ENCODE data around the gene LARP1.

The LARP1 gene

DNA sequence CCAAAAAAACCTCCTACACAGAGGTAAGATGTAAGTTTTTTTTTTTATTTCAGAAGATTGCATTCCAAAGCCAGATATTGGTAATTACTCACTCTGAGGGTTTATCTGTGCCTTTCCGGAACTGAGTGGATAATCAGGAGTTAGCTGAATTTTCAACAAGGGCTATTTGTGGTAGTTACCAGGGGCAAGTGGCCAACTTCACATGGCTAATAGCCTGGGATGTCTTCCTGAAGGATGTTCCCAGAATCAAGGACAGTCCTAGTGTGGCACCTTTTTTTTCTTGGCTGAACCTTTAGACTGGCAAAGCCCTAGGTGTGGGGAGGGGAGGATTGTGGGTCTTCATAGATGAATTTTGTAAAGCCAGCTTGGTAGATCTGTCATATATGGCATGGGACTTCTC lies 7.1 kb downstream of the LARP1 start:
- no peak for DNase-seq (ENCODE audit: low spot score)

- no peak for DNase-seq (ENCODE audit: low spot score)
Observed at GRCh38 chr5:154762700-154763099, 7.5 kb downstream of the LARP1 start.

DNA sequence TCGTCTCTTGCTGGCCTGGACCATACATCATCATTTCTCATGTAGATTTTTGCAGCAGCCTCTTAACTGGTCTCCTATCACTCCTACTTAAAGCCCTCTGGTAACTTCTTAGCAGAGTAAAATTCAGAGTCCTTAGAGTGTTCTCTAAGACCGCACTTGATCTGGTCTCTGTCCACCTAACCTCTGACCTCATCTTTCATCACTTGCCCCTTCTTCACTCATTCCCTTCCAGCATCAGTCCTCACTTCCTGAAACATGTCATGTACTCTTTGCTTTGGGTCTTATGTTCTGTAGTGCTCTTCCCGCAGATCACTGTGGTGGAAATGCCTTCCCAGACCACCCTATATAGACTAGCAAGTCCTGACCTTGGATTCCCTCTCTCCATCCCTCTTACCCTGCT lies 9.8 kb downstream of the LARP1 start:
- DNase-seq (ENCODE audit: low spot score) = no peak

DNA sequence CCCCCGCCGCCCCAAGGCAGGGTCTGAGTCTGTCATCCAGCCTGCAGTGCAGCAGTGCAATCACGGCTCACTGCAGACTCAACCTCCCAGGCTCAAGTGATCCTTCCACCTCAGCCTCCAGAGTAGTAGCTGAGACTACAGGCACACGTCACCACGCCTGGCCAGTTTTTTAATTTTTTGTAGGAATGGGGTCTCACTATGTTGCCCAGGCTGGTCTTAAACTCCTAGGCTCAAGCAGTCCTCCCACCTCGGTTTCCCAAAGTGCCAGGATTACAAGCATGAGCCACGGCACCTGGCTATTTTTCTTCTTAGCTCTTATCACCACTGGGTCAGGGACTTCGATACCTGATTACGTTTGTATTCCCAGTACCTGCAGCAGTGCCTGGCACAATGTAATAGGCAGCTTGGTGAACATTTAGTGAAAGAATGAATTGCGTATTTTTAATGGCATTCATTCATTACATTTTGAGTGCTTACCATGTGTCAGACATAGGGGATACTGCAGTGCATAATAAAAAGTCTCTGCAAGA lies 10.3 kb downstream of the LARP1 start:
- DNase-seq (ENCODE audit: low spot score) = no peak

DNA sequence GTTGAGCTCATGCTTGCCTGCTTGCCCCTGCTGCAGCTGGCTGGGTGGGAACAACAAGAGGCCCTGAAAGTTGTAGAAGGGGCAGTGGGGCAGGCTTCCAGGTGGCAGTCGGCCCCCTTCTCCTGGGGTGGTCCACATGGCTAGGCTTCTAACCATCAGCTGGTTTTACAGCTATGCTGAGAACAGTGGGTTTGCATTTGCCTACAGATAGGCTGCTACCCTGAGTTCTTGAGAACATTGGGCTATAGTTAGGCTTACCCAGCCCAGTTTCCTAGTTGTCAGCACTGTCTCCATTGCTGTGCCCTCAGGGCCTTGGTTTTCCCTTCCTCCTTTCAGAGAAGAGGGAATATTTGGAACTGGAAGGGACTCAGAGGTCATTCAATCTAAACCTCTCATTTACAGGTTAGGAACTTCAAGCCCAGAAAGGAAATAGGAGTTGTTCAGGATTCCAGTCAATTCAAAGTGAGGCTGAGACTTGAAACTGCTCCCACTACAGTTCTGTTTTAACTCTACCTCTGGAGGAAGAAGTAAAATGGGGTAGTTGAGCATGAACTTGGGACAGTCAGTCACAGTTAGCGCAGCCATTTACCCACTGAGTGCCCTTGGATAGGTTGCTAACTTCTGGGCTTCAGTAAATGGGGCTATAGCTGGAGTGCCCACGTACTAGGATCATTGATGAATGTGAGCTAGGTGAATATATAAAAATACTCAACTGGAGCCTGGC lies 11.5 kb downstream of the LARP1 start:
- DNase-seq (ENCODE audit: low spot score) = no peak

GRCh38 chr5:154767576-154767975 lies 12.4 kb downstream of the LARP1 start:
- DNase-seq (ENCODE audit: low spot score) = no peak

DNA sequence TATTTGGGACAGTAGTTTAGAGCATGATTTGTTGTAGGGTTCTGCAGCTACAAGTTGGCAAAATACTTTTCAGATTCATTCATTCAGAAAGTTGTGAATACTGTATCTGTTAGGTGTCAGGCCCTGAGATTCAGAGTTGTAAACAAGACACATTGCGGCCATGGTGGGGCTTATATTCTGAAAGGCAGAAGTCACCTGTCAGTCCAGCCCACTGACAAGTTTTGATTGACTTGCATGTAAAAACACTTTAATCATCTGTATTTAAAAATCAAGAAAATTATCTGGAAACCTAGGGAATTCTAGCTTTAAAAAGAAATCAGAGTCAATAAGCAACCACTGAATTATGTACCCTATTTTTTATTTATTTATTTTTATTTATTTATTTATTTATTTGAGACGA lies 13.0 kb downstream of the LARP1 start:
- no peak for DNase-seq (ENCODE audit: low spot score)

DNA sequence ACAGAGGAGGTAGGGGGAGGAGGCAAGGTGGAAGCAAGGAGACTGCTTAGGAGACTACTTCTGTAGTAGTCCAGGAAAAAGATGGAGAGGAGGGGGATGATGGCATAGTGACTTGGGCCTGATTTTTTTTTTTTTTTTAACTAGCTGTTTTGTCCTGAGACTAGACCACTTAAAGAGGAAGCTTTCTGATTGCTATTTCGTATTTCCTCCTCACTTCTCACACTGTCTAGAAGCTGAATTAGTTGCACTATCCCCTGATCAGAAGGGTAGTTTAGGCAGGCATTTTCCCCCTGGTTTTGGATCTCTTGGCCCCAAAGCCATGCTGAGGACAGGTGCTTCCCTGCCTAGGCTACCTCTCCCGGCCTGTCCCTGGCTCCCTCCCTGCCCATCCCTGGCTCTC lies 14.9 kb downstream of the LARP1 start:
- DNase-seq (ENCODE audit: low spot score) = no peak

DNA sequence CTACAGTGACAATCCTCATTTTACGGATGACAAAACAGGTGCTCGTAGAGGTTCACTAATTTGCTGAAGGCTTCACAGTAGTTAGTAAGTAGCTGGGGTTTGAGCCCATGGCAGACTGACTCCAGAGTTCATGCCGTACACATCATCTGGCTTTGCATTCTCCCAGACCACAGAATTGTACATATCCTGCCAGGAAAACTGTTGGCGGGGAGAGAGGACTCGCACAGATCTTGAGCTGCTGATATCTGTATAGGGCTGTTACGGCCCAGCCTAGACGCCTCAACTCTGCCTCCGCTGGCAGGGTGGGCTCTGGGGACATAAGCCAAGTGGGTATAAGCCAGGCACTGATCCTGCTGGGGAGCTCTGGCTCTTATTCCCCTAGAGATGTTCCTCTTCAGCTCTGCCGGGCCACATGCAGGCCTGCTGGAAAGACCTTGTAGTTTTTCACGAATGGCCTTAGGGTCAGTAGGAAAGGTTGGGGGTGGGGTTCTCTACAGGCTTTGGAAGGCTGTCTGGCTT lies 16.3 kb downstream of the LARP1 start:
- peak; percentile 88 for DNase-seq (ENCODE audit: low spot score)

- no peak for DNase-seq (ENCODE audit: low spot score)
Observed at GRCh38 chr5:154773326-154773725, 18.1 kb downstream of the LARP1 start.

DNA sequence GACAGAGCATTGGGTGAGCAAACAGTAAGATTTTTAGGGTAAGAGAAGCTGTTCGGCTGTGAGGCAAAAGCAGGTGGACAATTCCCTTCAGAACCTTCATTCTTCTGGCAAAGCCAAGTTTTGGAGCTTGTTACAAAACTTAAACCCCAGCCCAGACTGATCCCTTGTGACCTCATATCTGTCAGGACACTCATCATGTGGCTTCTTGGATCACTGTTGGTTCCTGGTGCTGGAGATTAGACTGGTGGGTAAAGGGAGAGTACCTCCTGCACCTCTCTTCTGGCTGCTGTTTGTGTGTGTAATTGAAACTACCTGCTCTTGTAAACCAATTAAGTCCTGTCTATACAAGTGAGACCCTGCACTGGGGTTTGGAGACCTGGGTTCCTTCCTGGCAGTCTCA lies 21.0 kb downstream of the LARP1 start:
- no peak for DNase-seq (ENCODE audit: low spot score)

GRCh38 chr5:154778534-154778933 lies 23.4 kb downstream of the LARP1 start:
- DNase-seq (ENCODE audit: low spot score) = no peak

DNA sequence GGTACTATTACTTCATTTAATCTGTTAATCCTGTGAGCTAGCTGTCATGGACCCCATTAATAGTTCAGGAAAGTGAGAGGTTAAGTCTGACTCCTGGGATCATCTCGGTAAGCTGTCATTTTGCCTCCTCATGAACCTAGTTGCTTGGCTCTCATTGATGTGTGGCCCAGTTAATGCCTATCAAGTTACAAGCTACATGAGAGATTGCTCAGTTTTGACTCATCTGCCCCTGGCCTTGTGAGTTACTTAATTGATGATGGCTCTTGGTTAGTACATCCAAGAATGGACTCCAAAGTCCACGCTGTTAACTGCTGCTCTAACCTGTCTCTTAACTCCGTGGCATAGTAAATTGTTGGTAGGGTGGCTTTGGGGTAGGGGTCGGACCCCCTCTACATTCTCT lies 23.9 kb downstream of the LARP1 start:
- DNase-seq (ENCODE audit: low spot score) = peak; percentile 78

DNA sequence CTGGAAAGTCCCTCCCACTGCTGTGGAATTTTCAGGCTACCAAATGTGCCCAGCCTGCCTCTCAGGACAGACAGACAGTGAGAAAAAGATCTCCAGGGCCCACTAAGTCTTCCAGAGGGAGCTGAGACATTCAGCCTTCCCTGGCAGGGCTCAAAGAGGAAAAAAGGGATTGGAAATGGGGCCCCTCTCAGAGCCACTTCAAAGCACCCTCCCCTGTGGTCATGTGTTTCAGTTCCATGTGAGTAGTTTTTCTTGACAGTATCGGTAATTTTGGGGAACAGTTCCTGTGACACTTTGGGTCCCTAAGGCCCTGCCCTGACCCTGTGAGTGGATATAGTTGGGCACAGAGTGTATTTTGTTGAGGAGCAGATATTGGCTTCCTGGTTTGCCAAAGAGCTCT lies 25.0 kb downstream of the LARP1 start:
- no peak for DNase-seq (ENCODE audit: low spot score)

- no peak for DNase-seq (ENCODE audit: low spot score)
Observed at GRCh38 chr5:154782326-154782725, 27.1 kb downstream of the LARP1 start.

- DNase-seq (ENCODE audit: low spot score) = no peak
Observed at GRCh38 chr5:154782812-154783592, 27.8 kb downstream of the LARP1 start.

DNA sequence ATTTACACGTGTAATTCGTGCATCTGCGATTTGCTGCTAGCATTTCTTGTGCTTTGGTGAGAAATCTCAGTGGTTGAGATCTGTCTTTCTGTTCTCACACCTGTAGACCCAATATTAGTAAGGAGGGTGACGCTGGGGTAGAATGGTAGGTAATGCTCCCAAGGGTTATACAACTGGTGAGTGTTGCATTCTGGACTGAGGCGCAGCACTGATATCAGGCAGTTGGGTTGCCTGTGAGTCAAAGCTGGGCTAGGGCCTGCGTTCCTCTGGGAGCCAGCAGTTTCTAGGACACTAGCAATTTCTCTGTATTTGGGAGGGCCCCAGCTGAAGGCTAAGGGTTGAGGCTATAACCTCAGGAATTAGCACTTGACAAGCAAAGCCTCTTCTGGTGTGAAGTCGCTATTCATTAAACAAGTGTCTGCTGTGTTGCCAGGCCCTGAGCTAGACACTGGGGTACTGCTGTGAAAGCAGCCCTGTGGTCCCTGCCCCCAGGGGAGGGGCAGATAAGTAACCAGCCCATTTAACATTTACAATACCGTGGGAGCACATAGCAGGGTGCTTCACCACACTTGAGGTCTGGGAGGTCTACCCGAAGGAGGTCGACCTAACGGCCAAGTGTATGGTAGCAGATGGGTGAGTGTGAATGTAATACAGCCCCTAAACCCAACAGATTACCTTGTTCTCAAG lies 28.7 kb downstream of the LARP1 start:
- DNase-seq (ENCODE audit: low spot score) = peak; percentile 50

DNA sequence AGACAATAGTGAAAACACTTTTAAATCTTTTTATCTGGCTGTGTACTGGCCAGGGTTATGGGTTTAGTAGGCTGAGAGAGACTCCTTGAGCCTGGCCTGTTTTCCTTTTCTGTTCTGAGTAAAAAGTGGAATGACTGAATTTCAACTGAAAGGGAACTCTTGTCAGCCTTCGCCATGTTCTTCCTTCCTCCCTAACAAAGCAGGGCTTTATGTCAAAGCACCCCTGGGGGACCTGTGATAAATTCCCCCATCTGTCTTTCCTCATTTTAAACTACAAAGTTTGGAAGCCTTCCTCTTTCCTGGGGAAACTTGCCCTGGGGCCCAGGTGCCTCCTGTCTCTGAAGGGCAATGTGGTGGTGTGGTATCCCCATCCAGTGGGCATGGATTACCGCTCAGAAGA lies 29.7 kb downstream of the LARP1 start:
- no peak for DNase-seq (ENCODE audit: low spot score)

- DNase-seq (ENCODE audit: low spot score) = no peak
Observed at GRCh38 chr5:154786414-154786813, 31.2 kb downstream of the LARP1 start.

DNA sequence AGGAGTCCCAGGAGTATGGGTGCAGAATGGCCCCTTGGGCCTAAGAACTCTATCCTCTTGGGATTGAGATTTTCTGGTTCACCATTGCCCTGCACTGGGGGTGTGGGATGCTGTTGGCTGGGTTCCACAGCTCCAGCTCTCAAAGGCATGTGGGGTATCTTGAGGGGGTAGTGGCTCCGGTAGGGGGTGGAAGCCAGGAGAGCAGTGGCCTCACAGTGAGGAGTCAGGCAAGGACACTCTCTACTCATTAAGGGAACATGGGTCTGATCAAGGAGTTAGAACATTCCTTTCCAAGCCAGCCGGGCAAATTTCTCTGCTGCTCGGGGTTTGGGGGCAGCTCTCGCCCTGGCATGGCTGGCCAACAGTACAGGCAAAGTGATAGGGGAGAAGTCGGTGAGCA lies 33.0 kb downstream of the LARP1 start:
- no peak for DNase-seq (ENCODE audit: low spot score)

DNA sequence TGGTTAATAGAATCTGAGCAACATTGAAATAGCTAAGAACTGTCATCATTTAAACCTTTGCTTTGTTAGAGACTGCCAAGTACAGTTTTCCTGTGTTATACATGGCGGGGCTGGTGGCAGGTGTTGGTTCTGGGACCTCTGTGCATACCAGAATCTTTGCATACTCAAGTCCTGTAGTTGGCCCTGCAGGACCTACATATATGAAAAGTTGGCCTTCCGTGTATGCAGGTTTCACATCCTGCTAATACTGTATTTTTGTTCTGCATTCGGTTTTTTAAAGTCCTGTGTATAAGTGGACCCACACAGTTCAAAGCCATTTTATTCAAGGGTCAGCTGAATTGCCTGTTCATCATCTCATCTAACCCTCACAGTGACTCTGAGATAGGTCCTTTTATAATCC lies 36.4 kb downstream of the LARP1 start:
- DNase-seq (ENCODE audit: low spot score) = no peak

All from AG20443 (cell line).